Measurements from ENCODE around the gene CNTNAP2.

CNTNAP2 gene

DNA sequence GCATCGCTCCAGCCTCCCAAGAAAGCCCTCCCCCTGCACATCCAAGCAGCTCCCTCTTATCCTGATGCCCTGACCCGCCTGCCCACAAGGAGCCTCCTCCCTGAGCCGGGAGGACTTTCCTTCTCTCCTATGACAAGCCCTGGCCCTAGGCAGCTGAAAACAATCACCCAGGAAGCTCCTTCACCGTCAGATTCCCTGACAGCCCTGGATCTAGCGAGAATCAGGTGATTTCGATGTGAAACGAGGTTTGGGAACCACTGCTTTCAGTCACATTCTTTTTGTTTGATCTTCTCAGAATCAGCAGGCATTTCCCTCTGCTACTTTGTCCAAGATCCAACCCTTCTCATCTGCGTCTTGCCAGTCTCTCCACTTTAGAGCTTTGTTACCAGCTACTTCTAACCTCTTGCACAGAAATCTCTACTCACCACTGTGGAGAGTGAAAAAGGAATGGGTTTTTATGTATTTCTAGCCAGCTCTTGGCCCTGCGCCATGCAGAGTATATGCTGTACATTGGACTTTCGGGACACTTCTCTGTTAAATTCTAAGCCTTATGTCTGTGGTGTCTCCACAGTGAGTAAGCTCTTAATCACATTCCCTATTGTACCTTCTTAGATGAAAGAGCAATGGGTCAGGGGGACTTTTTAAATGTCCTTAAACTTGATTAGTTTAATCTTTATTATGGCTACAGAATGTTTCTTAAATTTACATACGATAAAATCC, 2220.8 kb downstream of the CNTNAP2 start (continued):
- TF ChIP-seq, protein P1, sequence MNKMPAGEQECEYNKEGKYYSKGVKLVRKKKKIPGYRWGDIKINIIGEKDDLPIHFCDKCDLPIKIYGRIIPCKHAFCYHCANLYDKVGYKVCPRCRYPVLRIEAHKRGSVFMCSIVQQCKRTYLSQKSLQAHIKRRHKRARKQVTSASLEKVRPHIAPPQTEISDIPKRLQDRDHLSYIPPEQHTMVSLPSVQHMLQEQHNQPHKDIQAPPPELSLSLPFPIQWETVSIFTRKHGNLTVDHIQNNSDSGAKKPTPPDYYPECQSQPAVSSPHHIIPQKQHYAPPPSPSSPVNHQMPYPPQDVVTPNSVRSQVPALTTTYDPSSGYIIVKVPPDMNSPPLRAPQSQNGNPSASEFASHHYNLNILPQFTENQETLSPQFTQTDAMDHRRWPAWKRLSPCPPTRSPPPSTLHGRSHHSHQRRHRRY (tag by site-specific recombination; IDR thresholded peaks at IDR 0.05), result no peak
- no peak for TF ChIP-seq MZF1 (tag by site-specific recombination; IDR thresholded peaks at IDR 0.05; ENCODE audit: borderline replicate concordance)
- TF ChIP-seq ZNF677 (tag by site-specific recombination; IDR thresholded peaks at IDR 0.05), result no peak
- TF ChIP-seq ZNF223 (tag by site-specific recombination; IDR thresholded peaks at IDR 0.05), result no peak
- no peak for TF ChIP-seq ZNF623 (tag by site-specific recombination; IDR thresholded peaks at IDR 0.05)
- TF ChIP-seq, protein P2, sequence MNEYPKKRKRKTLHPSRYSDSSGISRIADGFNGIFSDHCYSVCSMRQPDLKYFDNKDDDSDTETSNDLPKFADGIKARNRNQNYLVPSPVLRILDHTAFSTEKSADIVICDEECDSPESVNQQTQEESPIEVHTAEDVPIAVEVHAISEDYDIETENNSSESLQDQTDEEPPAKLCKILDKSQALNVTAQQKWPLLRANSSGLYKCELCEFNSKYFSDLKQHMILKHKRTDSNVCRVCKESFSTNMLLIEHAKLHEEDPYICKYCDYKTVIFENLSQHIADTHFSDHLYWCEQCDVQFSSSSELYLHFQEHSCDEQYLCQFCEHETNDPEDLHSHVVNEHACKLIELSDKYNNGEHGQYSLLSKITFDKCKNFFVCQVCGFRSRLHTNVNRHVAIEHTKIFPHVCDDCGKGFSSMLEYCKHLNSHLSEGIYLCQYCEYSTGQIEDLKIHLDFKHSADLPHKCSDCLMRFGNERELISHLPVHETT (tag by site-specific recombination; IDR thresholded peaks at IDR 0.05), result no peak
- TF ChIP-seq GLI4 (tag by site-specific recombination; IDR thresholded peaks at IDR 0.05), result no peak
- no peak for TF ChIP-seq ZNF558 (tag by site-specific recombination; IDR thresholded peaks at IDR 0.05)
- TF ChIP-seq ZNF768 (tag by site-specific recombination; IDR thresholded peaks at IDR 0.05), result no peak

DNA sequence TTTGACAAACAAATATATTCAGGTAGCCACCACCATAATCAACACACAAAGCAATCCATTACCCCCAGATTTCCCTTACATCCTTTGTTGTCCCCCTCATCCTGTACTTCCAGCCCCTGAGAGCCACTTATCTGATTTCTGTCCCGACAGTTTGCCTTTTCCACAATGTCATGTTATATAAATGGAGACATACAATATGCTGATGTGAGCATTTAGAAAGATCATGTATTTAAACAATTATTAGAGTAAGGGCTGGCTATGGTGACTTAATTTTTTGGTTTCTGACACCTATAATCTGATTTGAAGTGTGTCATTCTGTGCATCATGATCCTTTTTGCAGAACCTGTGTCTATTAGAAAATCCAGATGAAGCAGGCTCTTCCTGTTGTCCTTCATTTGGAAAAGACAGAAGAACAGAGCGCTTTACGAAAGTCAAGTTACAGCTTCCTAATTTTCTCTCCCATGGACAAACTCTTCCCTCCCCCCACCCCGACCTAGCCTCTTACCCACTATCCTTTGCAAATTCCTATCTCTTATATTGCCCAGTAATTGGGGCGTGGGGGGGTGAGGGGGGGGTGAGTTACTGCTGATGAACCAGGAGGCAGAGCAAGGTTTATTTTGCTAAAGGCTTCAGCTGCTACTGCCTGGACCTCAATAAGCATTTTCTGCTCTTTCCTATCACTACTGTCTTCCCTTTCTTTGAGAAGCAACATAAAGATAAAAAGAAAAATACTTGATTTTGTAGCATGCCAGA, 2221.6 kb downstream of the CNTNAP2 start:
- Histone ChIP-seq H3K36me3 (ENCODE audit: control insufficient read depth in 2 of 2, insufficient read depth in 1 of 2, low read length in 2 of 2) (no peaks in the 10 kb centered on the region), H3K4me3 (ENCODE audit: low read depth, low read length) (no peak overlapping the region), H3K4me1 (ENCODE audit: control insufficient read depth, insufficient read depth, low read length) (no peaks in the 10 kb centered on the region), H3K27ac (ENCODE audit: extremely low read depth, low read depth, low read length) (no peak overlapping the region), H3K9me3 (ENCODE audit: control insufficient read depth, insufficient read depth, low read depth, low read length) (no peaks in the 10 kb centered on the region)
- ChIA-PET CTCF (no interaction called here), POLR2A (no interaction called here)
- TF ChIP-seq ZNF664 (tag by site-specific recombination; IDR thresholded peaks at IDR 0.05) (no peak), ZNF76 (tag by site-specific recombination; IDR thresholded peaks at IDR 0.05; ENCODE audit: borderline replicate concordance, low read depth) (0 out of 2 replicates have a peak, but pooled peaks have one; percentile 21), GLIS1 (tag by site-specific recombination; IDR thresholded peaks at IDR 0.05) (no peak), KLF8 (tag by site-specific recombination; IDR thresholded peaks at IDR 0.05) (no peak)
- TF ChIP-seq, protein P3, sequence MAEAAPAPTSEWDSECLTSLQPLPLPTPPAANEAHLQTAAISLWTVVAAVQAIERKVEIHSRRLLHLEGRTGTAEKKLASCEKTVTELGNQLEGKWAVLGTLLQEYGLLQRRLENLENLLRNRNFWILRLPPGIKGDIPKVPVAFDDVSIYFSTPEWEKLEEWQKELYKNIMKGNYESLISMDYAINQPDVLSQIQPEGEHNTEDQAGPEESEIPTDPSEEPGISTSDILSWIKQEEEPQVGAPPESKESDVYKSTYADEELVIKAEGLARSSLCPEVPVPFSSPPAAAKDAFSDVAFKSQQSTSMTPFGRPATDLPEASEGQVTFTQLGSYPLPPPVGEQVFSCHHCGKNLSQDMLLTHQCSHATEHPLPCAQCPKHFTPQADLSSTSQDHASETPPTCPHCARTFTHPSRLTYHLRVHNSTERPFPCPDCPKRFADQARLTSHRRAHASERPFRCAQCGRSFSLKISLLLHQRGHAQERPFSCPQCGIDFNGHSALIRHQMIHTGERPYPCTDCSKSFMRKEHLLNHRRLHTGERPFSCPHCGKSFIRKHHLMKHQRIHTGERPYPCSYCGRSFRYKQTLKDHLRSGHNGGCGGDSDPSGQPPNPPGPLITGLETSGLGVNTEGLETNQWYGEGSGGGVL (tag by site-specific recombination; IDR thresholded peaks at IDR 0.05), result 0 out of 2 replicates have a peak, but pooled peaks have one; percentile 24
- TF ChIP-seq, protein P2 (tag by site-specific recombination; IDR thresholded peaks at IDR 0.05), result no peak
- TF ChIP-seq, protein P4, sequence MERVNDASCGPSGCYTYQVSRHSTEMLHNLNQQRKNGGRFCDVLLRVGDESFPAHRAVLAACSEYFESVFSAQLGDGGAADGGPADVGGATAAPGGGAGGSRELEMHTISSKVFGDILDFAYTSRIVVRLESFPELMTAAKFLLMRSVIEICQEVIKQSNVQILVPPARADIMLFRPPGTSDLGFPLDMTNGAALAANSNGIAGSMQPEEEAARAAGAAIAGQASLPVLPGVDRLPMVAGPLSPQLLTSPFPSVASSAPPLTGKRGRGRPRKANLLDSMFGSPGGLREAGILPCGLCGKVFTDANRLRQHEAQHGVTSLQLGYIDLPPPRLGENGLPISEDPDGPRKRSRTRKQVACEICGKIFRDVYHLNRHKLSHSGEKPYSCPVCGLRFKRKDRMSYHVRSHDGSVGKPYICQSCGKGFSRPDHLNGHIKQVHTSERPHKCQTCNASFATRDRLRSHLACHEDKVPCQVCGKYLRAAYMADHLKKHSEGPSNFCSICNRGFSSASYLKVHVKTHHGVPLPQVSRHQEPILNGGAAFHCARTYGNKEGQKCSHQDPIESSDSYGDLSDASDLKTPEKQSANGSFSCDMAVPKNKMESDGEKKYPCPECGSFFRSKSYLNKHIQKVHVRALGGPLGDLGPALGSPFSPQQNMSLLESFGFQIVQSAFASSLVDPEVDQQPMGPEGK (tag by site-specific recombination; IDR thresholded peaks at IDR 0.05), result 0 out of 2 replicates have a peak, but pooled peaks have one; percentile 30
